ENCODE data around the gene C16orf90.
A peak's percentile ranks its signal among the peaks of the same experiment; 100 is the strongest.
"Not testable (repeated sequence)": the region's sequence is repeated elsewhere in the genome, so short reads cannot be mapped to it uniquely, and the experiment has no call there.

Gene C16orf90

DNA sequence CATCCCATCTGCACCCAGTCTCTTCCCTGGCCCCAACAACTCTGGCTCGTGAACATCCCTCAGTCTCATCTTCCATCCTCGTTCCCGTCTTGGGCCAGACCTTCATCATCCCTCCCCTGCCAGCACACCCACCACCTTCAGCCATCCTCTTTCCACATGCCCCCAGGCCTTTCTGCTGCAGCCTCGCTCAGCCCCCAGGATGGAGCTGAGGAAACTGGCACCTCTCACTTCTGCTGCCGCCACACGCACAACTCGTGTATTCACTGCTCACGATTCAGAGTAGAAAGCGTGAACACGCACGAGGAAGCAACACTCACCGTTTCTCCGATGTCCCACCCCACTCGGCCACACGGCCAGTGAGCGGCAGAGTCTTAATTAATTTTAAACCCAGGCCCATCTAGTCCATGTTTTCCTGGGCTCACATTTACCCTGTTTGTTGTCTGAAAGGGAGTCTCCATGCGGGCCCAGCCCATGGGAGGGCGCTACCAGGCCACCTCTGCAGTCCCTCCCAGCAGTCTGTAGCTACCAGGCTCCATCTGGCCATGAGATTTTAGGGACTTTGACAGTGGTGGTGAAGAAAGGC, 12.5 kb downstream of the C16orf90 start:
- DNase-seq: no peak

DNA sequence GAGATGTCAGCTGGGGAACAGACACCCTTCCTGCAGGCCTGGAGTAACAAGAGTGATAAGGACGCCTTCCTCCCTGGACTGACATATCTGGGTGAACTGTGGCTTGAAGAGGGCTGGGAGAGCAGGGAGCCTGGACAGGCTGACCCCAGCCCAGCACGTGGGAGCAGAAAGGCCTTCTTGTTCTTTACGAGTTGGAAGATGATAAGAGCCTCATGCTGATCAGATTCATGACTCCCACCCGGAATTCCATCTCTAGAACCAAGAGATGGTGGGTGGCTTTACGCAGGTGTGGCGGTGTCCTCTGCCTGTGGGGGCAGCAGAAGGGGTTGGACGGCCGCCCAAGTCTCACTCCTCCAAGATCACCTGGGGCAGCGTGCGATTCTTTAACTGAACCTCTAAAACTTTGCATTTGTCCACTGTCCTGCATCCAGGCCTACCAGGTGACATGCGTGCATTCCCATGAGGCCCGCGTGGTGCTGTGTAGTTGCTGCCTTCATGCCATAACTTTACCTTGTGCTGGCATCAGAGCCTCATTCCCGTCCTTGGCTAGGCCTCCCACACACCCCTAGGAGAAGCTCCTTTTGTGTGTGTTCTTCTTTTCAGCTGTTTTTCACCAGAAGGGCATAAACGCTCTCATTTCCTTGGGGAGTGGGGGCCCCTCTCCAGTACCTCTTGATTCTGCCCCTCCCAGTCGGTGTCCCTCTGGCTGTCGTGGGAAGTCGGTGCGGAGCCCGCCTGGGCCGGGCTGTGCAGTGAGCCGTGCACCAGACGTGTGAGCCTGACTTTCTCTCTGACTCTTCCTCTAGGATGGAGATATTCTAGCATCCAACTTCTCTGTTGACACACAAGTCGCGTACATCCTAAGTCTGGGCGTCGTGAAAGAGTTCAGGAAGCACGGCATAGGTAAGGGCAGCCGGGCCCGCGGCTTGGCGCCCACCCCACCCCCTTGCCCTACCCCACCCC, 13.3 kb downstream of the C16orf90 start:
- no peak for DNase-seq

DNA sequence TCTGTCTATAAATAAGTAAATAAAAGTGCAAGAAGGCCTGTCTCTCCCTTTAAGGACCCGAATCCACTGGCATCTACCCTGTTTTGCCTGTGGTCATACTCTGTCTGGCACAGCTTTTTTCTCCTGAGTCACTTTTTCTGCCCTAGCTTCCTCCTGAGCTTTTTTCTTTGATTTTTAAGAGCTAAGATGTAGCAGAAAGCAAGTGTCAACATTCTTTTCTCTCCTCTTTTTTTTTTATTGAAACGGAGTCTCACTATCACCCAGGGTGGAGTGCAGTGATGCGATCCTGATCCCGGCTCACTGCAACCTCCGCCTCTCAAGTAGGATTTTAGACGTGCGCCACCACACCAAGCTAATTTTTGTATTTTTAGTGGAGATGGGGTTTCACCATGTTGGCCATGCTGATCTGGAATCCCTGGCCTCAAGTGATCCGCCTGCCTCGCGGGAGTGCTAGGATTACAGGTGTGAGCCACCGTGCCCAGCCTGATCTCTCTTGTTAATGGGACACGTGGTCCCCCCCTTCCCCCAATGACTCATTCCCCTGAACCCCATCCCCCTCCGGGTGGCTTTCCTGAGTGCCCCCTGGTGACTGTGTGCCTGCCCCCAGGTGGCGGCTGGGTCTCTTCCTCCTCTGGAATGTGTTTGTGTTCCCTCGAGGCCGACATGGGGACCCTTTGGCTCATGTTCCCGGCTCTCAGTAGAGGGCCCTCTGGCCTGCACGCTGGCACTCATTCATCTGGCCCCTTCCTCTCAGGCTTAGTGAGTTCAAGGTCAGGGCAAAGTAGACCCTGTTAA, 14.2 kb downstream of the C16orf90 start:
- no peak for DNase-seq

DNA sequence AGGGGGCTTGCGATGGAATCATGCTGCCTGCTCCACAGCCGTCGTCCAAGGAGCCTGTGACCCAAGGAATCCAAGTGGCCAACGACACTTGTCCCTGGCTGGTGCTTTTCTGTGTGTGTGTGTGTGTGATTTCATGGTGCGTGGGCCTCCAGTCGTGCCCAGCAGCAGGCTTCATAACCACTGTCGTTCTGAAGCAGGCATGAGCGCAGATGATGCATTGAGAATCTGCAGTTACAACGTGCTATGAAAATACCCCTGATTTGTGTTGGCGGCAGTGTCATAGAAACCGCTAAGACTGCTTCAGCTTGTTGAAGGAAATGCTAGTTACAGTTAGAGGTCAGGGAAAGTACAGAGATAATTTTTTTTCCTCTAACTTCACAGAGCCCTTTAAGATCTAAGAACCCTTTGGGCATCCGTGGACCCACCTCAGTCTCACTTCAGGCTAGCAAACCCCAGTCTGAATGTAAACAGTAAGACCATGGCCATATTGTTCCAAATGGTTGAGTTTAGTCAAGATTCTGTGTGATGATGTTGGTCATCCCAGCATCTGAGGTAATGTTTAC, 15.6 kb downstream of the C16orf90 start:
- DNase-seq: no peak

DNA sequence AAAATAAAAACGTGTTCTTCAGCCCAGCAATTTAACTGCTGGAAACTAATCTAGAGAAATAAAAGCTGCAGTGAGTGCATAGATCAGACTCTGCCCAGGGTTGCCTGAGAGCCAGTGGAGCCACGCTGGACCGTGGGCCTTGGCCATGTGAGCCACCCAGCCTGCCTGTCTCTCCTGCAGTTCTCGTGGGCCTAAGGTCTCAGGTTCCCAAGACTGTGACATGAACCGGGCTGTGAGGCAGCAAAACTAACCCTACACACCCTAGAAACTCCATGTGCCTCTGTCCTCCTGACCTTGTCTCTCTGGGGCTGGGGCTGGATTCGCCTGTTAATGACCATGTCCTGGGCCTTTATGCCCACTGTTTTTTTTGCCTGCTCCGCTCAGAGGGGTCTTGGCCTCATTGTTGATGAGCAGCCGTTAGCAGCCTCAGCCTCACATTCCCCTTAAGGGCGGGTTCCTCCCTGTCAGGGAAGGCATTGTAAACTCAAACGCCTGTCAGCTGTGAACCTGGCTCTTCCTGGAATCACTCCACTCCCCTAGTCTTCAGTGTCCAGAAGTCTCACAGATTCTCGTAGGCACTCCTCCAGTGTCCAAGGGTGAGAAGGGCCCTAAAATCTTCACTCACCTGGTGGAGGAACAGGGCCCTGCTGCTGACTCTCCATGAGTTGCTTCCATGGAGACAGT, 16.9 kb downstream of the C16orf90 start:
- no peak for DNase-seq

DNA sequence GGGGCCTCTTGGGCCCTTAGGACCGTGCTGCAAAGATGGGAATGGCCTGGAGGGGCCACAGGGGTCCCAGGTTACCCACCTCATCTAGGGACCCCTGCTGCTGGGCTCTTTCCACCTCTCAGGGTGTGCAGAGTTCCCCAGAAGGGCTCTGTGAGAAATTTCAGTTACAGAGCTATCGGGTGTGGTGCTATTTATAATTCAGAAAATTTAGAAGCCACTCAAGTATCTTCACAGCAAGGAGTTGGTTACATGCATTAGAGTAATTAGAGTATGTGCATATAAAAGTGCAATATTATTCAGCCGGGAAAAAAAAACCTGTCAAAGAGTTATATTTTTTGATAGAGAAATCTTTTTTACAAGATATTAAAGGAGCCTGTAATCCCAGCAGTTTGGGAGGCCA, 18.9 kb downstream of the C16orf90 start:
- DNase-seq: no peak

DNA sequence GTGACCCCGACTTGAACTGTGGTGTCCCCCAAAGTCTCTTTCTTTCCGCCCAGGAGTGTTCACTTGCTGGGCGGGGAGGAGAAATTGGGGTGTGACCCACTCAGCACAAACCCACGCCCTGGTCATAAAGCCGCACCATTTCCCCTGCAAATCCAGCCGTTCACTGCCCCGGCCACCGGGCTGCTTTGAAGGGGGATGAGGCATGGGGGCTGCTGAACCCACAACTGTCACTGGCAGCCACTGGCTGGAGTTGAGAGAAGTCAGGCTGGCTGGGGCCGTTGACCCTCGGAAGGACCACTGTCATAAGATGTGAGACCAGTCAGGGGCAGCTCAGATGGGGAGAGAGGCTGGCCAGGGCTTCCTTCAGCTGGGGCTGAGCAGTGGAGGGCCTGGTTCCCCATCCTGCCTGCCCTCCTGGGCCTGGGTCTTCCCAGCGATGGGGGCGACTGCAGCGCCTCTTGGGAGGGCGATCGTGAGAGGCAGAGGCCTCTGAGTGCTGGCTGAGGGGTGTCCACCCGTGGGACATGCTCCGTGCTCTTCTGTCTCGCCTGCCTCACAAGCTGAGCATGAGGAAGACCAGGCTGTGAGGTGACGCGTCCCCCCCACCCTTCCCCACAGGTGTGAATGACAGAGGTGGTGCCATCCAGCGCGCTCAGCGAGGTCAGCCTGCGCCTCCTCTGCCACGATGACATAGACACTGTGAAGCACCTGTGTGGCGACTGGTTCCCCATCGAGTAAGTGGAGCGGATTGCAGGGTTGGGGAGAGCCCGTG, 19.5 kb downstream of the C16orf90 start:
- no peak for DNase-seq

DNA sequence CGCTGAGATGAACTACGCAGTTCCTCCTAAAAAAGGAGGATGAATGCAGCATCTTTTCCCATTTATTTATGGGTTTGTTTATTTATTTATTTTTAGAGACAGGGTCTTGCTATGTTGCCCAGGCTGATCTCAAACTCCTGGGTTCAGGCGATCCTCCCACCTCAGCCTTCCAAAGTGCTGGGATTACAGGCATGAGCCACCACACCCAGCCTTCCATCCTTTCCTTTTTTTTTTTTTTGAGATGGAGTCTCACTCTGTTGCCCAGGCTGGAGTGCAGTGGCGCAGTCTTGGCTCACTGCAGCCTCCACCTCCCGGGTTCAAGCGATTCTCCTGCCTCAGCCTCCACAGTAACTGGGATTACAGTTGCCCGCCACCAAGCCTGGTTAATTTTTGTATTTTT, 20.4 kb downstream of the C16orf90 start:
- not testable (repeated sequence) for DNase-seq

DNA sequence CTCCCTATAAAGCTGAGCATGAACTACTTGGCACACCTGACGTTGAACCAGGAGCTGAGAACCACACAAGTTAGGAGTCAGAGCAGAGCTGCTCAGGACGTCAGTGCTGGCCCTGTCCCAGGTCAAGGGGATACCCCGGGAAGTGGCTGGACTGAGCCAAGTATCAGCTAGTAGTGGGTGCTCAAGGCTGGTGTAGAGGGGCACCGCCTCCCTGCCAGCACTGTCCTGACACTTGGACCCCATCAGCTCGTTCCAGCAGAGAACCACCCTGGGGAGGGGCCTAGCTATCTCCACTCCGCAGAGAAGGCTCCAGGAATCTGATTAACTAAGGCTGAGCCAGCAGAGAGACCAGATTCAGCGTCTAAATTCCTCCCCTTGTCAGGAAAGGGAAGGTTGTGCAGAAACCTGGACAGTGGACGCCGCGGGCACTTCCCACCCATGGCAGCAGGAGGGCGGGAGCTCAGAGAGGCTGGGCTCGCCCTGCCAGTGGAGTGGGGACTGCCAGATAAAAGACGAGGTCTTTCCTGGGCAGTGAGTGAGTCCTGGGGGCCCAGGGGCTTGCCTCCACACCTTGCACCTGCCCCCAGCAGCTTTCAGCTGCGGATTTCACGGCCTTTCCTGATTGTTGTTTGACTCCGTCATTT, 21.0 kb downstream of the C16orf90 start:
- no peak for DNase-seq

DNA sequence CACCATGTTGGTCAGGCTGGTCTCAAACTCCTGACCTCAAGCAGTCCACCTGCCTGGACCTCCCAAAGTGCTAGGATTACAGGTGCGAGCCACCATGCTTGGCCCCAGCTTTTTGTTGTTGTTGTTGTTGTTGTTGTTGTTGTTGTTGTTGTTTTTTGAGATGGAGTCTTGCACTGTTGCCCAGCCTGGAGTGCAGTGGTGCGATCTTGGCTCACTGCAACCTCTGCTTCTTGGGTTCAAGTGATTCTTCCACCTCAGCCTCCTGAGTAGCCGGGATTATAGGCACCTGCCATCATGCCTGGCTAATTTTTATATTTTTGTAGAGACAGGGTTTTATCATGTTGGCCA, 21.7 kb downstream of the C16orf90 start:
- DNase-seq: not testable (repeated sequence)

DNA sequence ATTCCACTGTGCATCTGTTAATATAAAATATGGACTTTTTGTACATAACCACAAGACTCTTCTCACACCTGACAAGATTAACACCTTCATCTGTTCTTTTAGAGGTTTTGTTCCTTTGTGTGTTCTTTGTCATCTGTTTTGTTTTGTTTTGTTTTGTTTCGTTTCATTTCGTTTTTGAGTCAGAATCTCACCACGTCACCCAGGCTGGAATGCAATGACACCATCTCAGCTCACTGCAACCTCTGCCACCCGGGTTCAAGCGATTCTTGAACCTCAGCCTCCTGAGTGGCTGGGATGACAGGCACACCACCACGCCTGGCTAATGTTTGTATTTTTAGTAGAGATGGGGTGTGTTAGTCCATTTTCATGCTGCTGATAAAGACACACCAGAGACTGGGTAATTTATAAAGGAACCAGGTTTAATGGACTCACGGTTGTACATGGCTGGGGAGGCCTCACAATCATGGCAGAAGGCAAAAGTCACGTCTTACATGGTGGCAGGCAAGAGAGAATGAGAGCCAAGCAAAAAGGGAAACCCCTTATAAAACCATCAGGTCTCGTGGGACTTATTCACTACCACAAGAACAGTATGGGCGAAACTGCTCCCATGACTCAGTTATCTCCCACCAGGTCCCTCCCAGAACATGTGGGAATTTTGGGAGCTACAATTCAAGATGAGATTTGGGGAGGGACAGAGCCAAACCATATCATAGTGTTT, 22.3 kb downstream of the C16orf90 start:
- no peak for DNase-seq

DNA sequence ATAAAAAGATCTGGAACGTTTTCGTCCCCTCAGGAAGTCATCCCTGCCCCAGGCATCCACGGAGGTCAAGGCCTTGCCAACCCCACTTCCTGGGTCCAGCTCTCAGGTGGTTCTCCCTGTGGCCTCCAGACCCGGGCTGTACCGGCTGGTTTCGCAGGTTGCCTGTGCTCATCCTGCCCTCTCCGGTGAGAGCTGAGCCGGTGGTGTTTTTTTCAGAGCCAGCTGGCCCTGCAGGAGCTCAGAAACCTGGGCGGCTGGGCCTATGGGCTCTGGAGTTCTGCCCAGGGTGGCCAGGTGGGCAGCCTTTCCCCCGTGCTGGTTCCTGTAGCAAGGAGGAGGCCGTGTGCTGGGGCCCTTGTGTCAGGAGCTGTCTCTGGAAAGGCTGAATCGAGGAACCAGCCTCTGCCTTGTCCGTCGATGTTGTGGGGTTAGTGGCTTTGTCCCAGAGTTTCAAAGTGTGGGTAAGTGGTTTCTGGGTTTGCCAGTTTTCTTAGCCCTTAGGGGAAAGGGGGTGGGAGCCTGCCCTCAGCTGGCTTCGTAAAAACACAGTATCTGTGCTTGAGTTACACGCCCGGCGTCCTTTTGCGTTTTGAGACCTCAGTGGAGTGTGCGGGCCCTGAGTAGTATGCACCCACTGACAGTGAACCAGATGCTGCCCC, 23.6 kb downstream of the C16orf90 start:
- no peak for DNase-seq

DNA sequence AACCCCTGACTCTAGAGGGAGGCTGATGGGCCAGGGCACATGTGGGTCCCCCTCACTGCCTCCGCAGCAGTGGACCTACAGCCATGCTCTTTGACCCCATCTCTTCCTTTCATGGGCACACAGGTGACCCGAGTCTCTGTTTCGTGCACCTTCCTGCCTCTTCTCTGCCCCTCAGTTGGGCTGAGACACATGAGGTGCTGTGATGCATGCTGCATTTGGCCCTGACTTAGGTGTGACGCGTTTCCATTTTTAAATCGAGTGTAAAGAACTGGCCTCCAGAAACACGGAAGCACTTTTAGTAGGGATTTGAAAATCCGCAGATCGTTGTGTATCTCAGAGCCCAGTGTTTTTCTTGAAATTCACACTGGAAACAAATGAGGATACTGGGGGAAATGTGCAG, 24.6 kb downstream of the C16orf90 start:
- DNase-seq: no peak

DNA sequence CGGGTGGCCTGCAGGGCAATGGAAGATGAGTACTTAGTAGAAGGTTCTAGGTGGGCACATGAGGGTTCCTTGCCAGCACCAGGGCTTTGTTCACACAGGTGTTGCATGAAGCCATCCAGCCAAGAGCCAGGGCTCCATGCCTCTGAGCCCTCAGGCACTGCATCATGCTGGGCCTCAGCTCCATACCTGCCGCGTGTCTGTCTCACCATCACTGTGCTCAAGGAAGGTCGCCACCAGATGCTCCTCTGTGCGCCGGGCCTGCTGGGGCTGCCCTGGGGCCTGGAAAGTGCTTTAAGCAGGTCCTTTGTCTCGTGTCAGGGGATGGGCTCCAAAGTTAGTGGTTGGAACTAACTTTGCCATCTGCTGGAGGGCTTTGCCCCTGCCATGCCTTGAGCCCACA, 25.6 kb downstream of the C16orf90 start:
- no peak for DNase-seq

DNA sequence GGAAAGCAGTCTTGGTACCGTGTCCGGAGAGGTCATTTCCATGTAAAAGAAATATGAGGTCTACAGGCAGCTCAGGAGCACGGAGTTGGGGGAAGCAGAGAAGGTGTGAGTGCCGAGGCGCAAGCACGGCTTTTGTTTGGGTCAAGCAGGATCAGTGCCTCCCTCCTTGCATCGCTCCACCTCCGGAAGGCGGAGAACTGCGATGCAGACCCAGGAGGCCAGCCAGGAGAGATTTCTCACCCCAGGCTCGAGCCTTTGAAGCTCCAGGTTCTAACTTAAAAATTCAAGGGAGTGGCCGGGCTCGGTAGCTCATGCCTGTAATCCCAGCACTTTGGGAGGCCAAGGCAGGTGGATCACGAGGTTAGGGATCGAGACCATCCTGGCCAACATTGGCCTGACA, 26.8 kb downstream of the C16orf90 start:
- no peak for DNase-seq

DNA sequence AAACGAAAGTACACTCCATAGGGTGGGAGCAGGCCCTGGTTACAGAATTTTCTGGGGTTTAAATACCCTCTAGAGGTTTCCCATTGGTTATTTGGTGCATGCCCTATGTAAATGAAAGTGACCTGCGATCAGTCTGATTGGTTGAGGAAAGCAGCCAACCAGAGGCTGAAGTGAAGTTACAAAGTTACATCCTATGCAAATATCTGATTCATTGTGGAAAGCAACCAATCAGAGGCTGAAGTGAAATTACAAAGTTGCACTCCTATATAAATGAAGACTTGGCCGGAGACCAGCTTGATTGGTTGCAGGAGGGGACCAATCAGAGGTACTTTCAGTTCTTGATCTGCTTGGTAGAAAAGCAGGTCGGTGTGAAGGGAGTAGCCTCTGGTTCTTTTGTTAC, 27.4 kb downstream of the C16orf90 start:
- DNase-seq: no peak

DNA sequence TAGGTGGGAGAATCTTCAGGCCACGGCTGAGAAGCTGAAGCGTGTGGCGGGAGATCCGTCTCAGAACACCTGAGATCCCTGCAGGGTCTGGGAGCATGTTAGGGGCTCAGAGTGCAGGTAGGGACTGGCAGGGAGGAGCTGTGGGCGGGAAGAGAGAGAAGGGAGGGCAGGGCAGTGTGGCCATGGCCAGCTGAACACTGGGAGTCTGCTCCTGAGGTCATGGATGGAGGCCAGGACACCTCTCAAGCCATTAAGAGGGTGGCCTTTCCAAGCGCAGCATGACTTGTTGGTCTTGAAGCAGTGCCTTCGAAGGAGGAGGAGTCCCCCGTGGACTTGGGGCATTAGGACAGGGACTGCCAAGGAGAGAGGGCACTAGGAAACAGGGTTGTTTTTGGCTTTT, 28.1 kb downstream of the C16orf90 start:
- no peak for DNase-seq

DNA sequence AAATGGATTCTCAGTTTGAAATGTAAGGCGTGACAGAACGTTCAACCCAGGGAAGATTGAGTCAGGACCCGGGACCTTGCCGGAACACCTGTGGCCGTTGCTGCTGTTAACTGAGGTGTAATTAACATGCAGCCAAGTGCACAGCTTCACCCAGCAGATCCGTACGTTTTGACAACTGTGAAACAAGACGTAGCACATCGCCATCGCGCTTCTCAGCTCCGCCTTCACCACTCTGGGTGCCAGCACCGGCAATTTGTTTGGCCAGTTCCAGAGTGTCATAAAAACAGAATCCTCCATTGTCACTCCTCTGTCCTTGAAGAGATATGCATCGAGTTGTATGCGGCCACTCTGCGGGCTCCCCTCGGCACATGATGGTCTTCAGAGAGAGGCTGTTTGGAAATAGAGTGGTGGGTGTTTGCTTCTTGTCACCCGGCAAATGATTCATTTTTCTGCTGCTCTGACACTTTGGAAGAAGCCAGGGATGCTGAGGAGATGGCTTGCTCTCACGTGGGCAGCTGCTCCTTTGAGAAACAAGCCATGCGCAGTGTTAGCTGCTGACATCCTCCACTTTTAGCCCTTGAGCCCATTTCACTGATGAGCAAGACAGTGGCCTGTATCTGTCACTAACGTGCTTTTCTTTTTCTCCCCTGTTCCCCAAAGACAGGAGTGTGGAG, 29.2 kb downstream of the C16orf90 start:
- no peak for DNase-seq

DNA sequence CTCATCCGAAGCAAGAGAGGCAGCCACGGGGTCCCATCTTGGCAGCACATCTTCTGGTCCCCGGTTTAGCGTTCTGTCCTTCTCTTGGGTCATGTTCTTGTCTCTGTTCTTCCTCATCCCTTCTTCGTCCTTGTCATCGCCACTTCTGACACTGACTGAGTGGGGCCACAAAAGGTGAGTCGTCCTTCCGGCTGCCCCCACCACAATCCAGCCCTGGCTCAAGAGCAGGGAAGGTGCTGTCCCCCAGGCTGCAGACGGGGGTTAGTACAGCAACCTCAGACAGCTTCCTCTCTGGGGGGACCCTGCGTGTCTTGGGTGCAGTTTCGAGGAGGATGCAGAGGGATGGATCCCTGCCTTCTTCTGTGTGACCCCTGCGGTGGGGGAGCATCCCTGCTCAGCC, 30.0 kb downstream of the C16orf90 start:
- no peak for DNase-seq

DNA sequence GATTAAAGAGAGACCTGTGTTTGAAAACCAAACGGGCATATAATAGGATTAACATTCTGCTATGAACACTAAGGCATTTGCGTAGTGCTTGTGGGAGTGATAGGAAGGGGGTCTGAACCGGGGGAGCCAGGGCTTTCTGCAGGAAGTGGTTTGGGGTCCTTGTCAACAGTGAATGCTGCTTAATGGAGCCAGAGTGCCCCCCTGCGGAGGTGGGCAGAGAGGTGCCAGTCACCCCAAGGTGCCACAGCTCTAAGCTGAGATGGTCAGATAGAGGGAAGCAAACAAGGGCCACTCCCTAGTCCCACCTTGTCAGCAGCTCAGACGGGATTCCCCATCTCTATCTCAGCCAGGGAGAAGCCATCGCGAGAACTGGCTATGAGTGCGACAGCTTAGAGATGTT, 34.1 kb downstream of the C16orf90 start:
- peak; percentile 25 for DNase-seq
